Heart left ventricle (tissue), 13 donors: ENCODE results near the gene IHH.

Experiments used
- CTCF ChIP-seq, 12 donors: fragments of 200-600 bp; sonication (generic) in 4 of 12; IDR thresholded peaks; one replicate each; pipeline versions ENCODE4 v1.5.0 to v1.8.0; 2018 to 2022; ENCODE audit warnings: antibody characterized with exemption in 12 of 12, mild to moderate bottlenecking in 5 of 12
- POLR2A ChIP-seq, 2 donors: fragments of 450-650 bp; IDR thresholded peaks; one replicate each; pipeline ENCODE4 v1.6.1; 2017; ENCODE audit warnings: antibody characterized with exemption in 2 of 2, mild to moderate bottlenecking in 2 of 2, moderate library complexity in 2 of 2
- donor health status: ischemic (EF 13 %, LVEDD 7.1; RV severe dilation, severe dysfunction).
- donor health status: DM: no; HTN: yes; CAD: no.
- donor health status: DM: no; HTN: no; CAD: no.
- donor health status: ischemic (EF 25% LVEDD 6.9; RV normal size, moderate dysfunction).
- donor health status: ischemic (EF 25% LVEDD 5.7; RV mildly dilated, moderate dysfunction).
- donor health status: ischemic (EF 35%, LVEDD 5.7; RV mildly dilated, moderate dysfunction).
- donor health status: nonischemic (EF 11% LVEDD 7.7; RV severe dilation, severe dysfunction).
- donor health status: DM: yes; HTN: yes; CAD: no.
- donor health status: PGD.
- donor health status: ischemic (EF 29% LVEDD 5.4; RV normal size, mild dysfunction).
- donor health status: nonischemic (EF 23%, LVEDD 6.1; RV moderate dilation, normal function).

GRCh38 chr2:219031005-219031738 is 29.5 kb downstream of the IHH start:
- TF ChIP-seq CTCF (IDR thresholded peaks at IDR 0.05) (no peak), POLR2A (IDR thresholded peaks at IDR 0.05) (no peak)
